Gastrocnemius medialis (tissue), 4 donors: Measurements from ENCODE around the gene WASF2.

ENCODE experiments used
- CTCF ChIP-seq, 5 experiments: fragments of 450-650 bp in 3 of 5; fragments of 200-600 bp in 2 of 5; sonication (generic) in 2 of 5; IDR thresholded peaks in 4 of 5; conservative IDR thresholded peaks in 1 of 5; 1 replicate in 4 of 5; 2 replicates in 1 of 5; pipeline ENCODE4 v1.5.1; 2016 to 2019; ENCODE audit warnings: antibody characterized with exemption in 5 of 5, mild to moderate bottlenecking in 3 of 5, moderate library complexity in 3 of 5
- POLR2A ChIP-seq, 2 donors: fragments of 450-650 bp; IDR thresholded peaks; one replicate each; pipeline ENCODE4 v1.6.1; 2017; ENCODE audit warnings: antibody characterized with exemption in 2 of 2, mild to moderate bottlenecking in 2 of 2, moderate library complexity in 2 of 2

DNA sequence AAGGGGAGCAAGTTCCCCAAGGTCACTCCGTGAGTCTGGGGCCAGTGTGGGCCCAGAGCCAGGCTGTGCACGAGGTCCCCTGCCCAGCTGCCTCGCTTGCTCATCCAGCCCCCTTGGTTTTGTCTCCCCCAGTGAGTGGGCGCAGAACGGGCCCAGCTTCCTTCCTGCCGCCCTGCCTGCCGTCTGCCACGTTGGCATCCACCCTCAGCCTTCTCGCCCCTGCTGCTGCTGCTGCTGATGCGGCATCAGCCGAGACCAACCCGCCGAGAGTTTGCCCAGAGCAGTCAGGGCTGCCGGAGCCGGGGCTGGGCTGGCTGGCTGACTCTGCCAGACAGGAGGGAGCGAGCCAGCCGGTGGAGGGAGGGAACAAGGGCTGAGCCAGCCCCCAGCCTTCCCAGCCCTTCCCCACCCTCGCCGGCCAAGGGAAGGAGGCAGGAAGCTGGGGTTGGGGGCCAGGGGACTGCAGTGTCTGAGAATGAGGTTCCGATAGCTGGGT lies 31.4 kb upstream of the WASF2 start:
- TF ChIP-seq POLR2A (IDR thresholded peaks at IDR 0.05) (no peak), CTCF (IDR thresholded peaks at IDR 0.05 in 4 of 5, conservative IDR thresholded peaks at IDR 0.05 in 1 of 5) (no peak)
